GM12878 (cell line): ENCODE results near the gene EFNA1. TPM values are rescaled to one million over a fixed set of nuclear protein-coding genes. Genes with fewer than 3 reads are reported as not detected.
A peak's percentile ranks its signal among the peaks of the same experiment; 100 is the strongest.

ENCODE experiments used
- ATAC-seq: fragments of 200-7000 bp; cut with Tn5 transposase; 3 replicates; pipeline ENCODE4 v1.9.1; 2020; ENCODE audit warnings: mild to moderate bottlenecking, moderate library complexity
- BruUV-seq: library from RNA; stranded (reverse); fragments of 400-500 nt; replicated peaks from 2 replicates; lab custom pipeline; 2021; lab: Mats Ljungman, UMichigan
- CTCF ChIA-PET: fragments of 300-600 bp; sonication (Branson Sonifier 250); formaldehyde crosslinking; extraction: SDS; loops from one replicate; lab custom pipeline; 2021; ENCODE audit warnings: inconsistent platforms; lab: Yijun Ruan, JAX
- POLR2A ChIA-PET: fragments of 350-600 bp; formaldehyde crosslinking; extraction: SDS; loops from one replicate; lab custom pipeline; 2021; ENCODE audit warnings: inconsistent platforms; lab: Charles Lee
- RAD21 ChIA-PET: fragments of 300-600 bp; sonication (Branson Sonifier 250); formaldehyde crosslinking; loops from one replicate; lab custom pipeline; 2023; ENCODE audit warnings: antibody characterized with exemption; ENCODE audit not compliant: unreplicated experiment; lab: Charles Lee
- SMC1A ChIA-PET: fragments of 300-600 bp; sonication (Branson Sonifier 250); formaldehyde crosslinking; loops from one replicate; lab custom pipeline; 2023; ENCODE audit not compliant: unreplicated experiment, uncharacterized antibody; lab: Charles Lee
- DNase-seq: peaks from one replicate; pipeline ENCODE4 v3.0.0-alpha.2; 2011; ENCODE audit warnings: low read depth, low spot score
- FAIRE-seq: peaks from 3 replicates; lab custom pipeline; 2011; peaks lifted over from hg19 to GRCh38; lab: Jason Lieb, UNC
- H2AFZ ChIP-seq: 2 replicates; pipeline ENCODE4 v1.6.0; 2011; ENCODE audit warnings: low read depth, low read length, control low read depth; ENCODE audit not compliant: control insufficient read depth
- H3K27ac ChIP-seq: 2 replicates; pipeline ENCODE4 v1.5.1; 2011; ENCODE audit warnings: control low read depth; ENCODE audit not compliant: control insufficient read depth, insufficient read depth
- H3K27me3 ChIP-seq, 2 experiments: replicated peaks in 1 of 2; 2 replicates each; pipeline versions ENCODE4 v1.6.0 to v1.6.1; 2011; ENCODE audit warnings: low read length in 1 of 2; ENCODE audit not compliant: control insufficient read depth in 2 of 2, insufficient read depth in 2 of 2
- H3K36me3 ChIP-seq, 2 experiments: 2 replicates each; pipeline ENCODE4 v1.5.1; 2011; ENCODE audit warnings: low read length in 1 of 2; ENCODE audit not compliant: control insufficient read depth in 2 of 2, insufficient read depth in 2 of 2
- H3K4me1 ChIP-seq: 2 replicates; pipeline ENCODE4 v1.6.1; 2011; ENCODE audit warnings: mild to moderate bottlenecking, low read length, moderate library complexity, mixed read lengths; ENCODE audit not compliant: control insufficient read depth, insufficient read depth
- H3K4me2 ChIP-seq: 2 replicates; pipeline ENCODE4 v1.6.0; 2011; ENCODE audit warnings: control low read depth; ENCODE audit not compliant: control insufficient read depth, insufficient read depth
- H3K4me3 ChIP-seq: fragments of 200-600 bp; sonication (generic); 2 replicates; pipeline ENCODE4 v1.5.1; 2016
- H3K79me2 ChIP-seq: 2 replicates; pipeline ENCODE4 v1.6.0; 2011; ENCODE audit warnings: low read length; ENCODE audit not compliant: control insufficient read depth, insufficient read depth
- H3K9ac ChIP-seq: 2 replicates; pipeline ENCODE4 v1.8.0; 2011; ENCODE audit warnings: low read length, control low read depth, mixed read lengths; ENCODE audit not compliant: control insufficient read depth, insufficient read depth
- H3K9me3 ChIP-seq: replicated peaks from 3 replicates; pipeline ENCODE4 v1.5.1; 2011; ENCODE audit warnings: mild to moderate bottlenecking, low read length; ENCODE audit not compliant: control insufficient read depth, insufficient read depth
- H4K20me1 ChIP-seq: 2 replicates; pipeline ENCODE4 v1.6.0; 2011; ENCODE audit not compliant: control insufficient read depth, insufficient read depth
- ATF7 ChIP-seq: fragments of 450-650 bp; IDR thresholded peaks from 2 replicates; pipeline ENCODE4 v1.6.1; 2016; ENCODE audit warnings: low read depth, mild to moderate bottlenecking
- BCL3 ChIP-seq: IDR thresholded peaks from 2 replicates; pipeline ENCODE4 v1.6.1; 2011; ENCODE audit warnings: borderline replicate concordance, low read depth, mild to moderate bottlenecking, moderate library complexity, low read length; ENCODE audit not compliant: insufficient read depth, poor library complexity, severe bottlenecking
- CREB1 ChIP-seq: IDR thresholded peaks from 2 replicates; pipeline ENCODE4 v1.6.1; 2012; ENCODE audit warnings: low read depth, mild to moderate bottlenecking, inconsistent platforms
- CTCF ChIP-seq, 3 experiments: IDR thresholded peaks in 2 of 3; conservative IDR thresholded peaks in 1 of 3; 2 replicates each; pipeline ENCODE4 v1.5.1; 2011; ENCODE audit warnings: low read depth in 3 of 3, low read length in 3 of 3, mild to moderate bottlenecking in 3 of 3, control low read depth in 2 of 3, moderate library complexity in 2 of 3, inconsistent platforms in 1 of 3, mixed read lengths in 1 of 3; ENCODE audit not compliant: control insufficient read depth in 2 of 3, insufficient read depth in 1 of 3; ENCODE audit errors: extremely low read depth in 1 of 3
- E4F1 ChIP-seq: fragments of 450-650 bp; IDR thresholded peaks from 2 replicates; pipeline ENCODE4 v1.6.1; 2018; ENCODE audit warnings: borderline replicate concordance, mild to moderate bottlenecking; ENCODE audit not compliant: partially characterized antibody
- IKZF2 ChIP-seq, 2 experiments: fragments of 450-650 bp; IDR thresholded peaks; 2 replicates each; pipeline ENCODE4 v1.6.1; 2017; ENCODE audit warnings: mild to moderate bottlenecking in 2 of 2, moderate library complexity in 2 of 2
- JUNB ChIP-seq: IDR thresholded peaks from 2 replicates; pipeline ENCODE4 v1.6.1; 2016; ENCODE audit warnings: antibody characterized with exemption, mild to moderate bottlenecking
- PKNOX1 ChIP-seq: fragments of 450-650 bp; IDR thresholded peaks from 2 replicates; pipeline ENCODE4 v1.6.1; 2016; ENCODE audit warnings: mild to moderate bottlenecking
- SPI1 ChIP-seq: IDR thresholded peaks from 2 replicates; pipeline ENCODE4 v1.6.1; 2011; ENCODE audit warnings: low read depth, mild to moderate bottlenecking, low read length, moderate library complexity, borderline replicate concordance; ENCODE audit not compliant: insufficient read depth
- WGBS: methylation state at CpG from one replicate; pipeline ENCODE4 v1.1.6; 2016; ENCODE audit warnings: low lambda C conversion rate; ENCODE audit not compliant: insufficient replicate concordance, insufficient coverage; ENCODE audit errors: missing lambda C conversion rate; 5-methylcytosine and 5-hydroxymethylcytosine counted together
- in situ Hi-C: fragments of 300-500 bp; cut with MboI; formaldehyde crosslinking; loops from 9 replicates; pipeline ENCODE4 v1.14.3; 2018; ENCODE audit warnings: mixed read lengths
- intact Hi-C: fragments of 100-400 bp; cut with micrococcal nuclease; formaldehyde crosslinking; loops from one replicate; pipeline ENCODE4 v1.14.2; 2022; ENCODE audit not compliant: unreplicated experiment
- polyA plus RNA-seq, 11 experiments: library from polyadenylated mRNA; depleted of rRNA in 4 of 11; unstranded in 6 of 11; stranded (reverse) in 5 of 11; fragments of >200 nt; fragmentation: Nextera tagmentation in 4 of 11; fragmentation: Illumina TruSeq in 1 of 11; extraction: Ambion mirVana in 4 of 11; extraction: Trizol in 1 of 11; gene quantifications; 1 replicate in 1 of 11; 2 replicates in 10 of 11; pipeline versions ENCODE4 v1.2.1 to v1.2.3, GENCODE V29; 2011 to 2016; ENCODE audit warnings: inconsistent platforms in 2 of 11, missing spikeins in 2 of 11, low read depth in 1 of 11
- total RNA-seq, 4 experiments: library from RNA; depleted of rRNA in 3 of 4; stranded (reverse); fragments of >200 nt in 3 of 4; fragmentation: Illumina TruSeq in 1 of 4; extraction: Trizol in 1 of 4; gene quantifications; 2 replicates each; pipeline versions ENCODE4 v1.2.1 to v1.2.3, GENCODE V29; 2013 to 2021

EFNA1 gene
- total and polyA plus RNA-seq, 10 of the 15 experiments (the other 5 are each of a cell fraction or from before 2014, with no cell fraction given), result 0.13 to 7.5 (median 0.28) TPM; not detected in 5

- no peak for TF ChIP-seq BCL3
These were observed 6.6 kb downstream of the EFNA1 start (continued) for GRCh38 chr1:155134322-155134721.

- no peaks in the 10 kb centered on the region for H4K20me1 ChIP-seq
- FAIRE-seq, result peak; percentile 64
- 17% methylated on average over 18 of the region's 18 CpGs for WGBS
- ChIA-PET POLR2A (interaction anchor here (0.6 to 2.9 kb wide), 6 partner anchors 9 to 50 kb away, joined by 3 to 18 read pairs (median 3); partner anchors contain the start of gene KRTCAP2), RAD21 (interaction anchor here (1.0 to 2.6 kb wide), 5 partner anchors 15 to 50 kb away, joined by 3 to 9 read pairs (median 4); partner anchors contain the start of gene KRTCAP2), CTCF (interaction anchor here (0.7 to 6.0 kb wide), 10 partner anchors 13 to 255 kb away, joined by 3 to 37 read pairs (median 4); partner anchors contain the start of genes KRTCAP2 and TRIM46), SMC1A (interaction anchor here (1.0 to 2.4 kb wide), 5 partner anchors 16 to 44 kb away, joined by 3 to 6 read pairs (median 3); no protein-coding TSS in a partner anchor)
- peaks cover 13% of the 10 kb centered on the region for H3K4me1 ChIP-seq
- H3K27me3 ChIP-seq, result no peaks in the 10 kb centered on the region
- no peak for DNase-seq
- H3K4me3 ChIP-seq, result peak overlapping the region; percentile 90
- H2AFZ ChIP-seq, result peak overlapping the region; percentile 75
- H3K79me2 ChIP-seq, result peaks cover 25% of the 10 kb centered on the region
- intact Hi-C loops, result loop anchor here (5.0 kb wide), 1 partner anchor 37 kb away; the partner anchor contains the start of genes KRTCAP2 and TRIM46
- TSS peak; percentile 64 for BruUV-seq
- H3K9me3 ChIP-seq, result no peaks in the 10 kb centered on the region
- in situ Hi-C loops, result no loop called here
- H3K9ac ChIP-seq, result peak overlapping the region; percentile 97
- H3K36me3 ChIP-seq, result peaks cover 0 to 3% of the 10 kb centered on the region in 2 experiments; a peak in 2 of 4 replicates
- peak overlapping the region; percentile 97 for H3K27ac ChIP-seq
- TF ChIP-seq SPI1, result peak; percentile 38; the same call in 1 of the 2 replicates
- TF ChIP-seq IKZF2 (IDR thresholded peaks at IDR 0.05), result peak in 1 of 2 experiments; percentile 14; a peak in 2 of 4 replicates
- TF ChIP-seq PKNOX1, result 0 out of 2 replicates have a peak, but pooled peaks have one; percentile 35
- peak; percentile 14; the same call in 1 of the 2 replicates for TF ChIP-seq ATF7
- no peak for TF ChIP-seq CTCF (IDR thresholded peaks at IDR 0.05 in 2 of 3, conservative IDR thresholded peaks at IDR 0.05 in 1 of 3; ENCODE audit: control insufficient read depth in 2 of 3, extremely low read depth in 1 of 3, insufficient read depth in 1 of 3, low read depth in 3 of 3, low read length in 3 of 3)
- TF ChIP-seq JUNB, result no peak
- no peak for TF ChIP-seq E4F1
- TF ChIP-seq CREB1, result 0 out of 2 replicates have a peak, but pooled peaks have one; percentile 17
- peak overlapping the region; percentile 67 for H3K4me2 ChIP-seq
- peak; percentile 52 for ATAC-seq
These were observed 7.3 kb downstream of the EFNA1 start for GRCh38 chr1:155134880-155135414.
